ENCODE measurements around the gene PNPLA5.

- TF ChIP-seq FOXA1 (IDR thresholded peaks at IDR 0.05) = no peak
- TF ChIP-seq, protein P1, sequence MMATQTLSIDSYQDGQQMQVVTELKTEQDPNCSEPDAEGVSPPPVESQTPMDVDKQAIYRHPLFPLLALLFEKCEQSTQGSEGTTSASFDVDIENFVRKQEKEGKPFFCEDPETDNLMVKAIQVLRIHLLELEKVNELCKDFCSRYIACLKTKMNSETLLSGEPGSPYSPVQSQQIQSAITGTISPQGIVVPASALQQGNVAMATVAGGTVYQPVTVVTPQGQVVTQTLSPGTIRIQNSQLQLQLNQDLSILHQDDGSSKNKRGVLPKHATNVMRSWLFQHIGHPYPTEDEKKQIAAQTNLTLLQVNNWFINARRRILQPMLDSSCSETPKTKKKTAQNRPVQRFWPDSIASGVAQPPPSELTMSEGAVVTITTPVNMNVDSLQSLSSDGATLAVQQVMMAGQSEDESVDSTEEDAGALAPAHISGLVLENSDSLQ (IDR thresholded peaks at IDR 0.05) = no peak
- no peak for TF ChIP-seq NFRKB (IDR thresholded peaks at IDR 0.05)
Observed at GRCh38 chr22:43905681-43906080, 13.9 kb upstream of the PNPLA5 start.
